A549 (cell line): Measurements from ENCODE around the gene CACNA1C.

Experiments used
- EP300 ChIP-seq, 2 experiments: fragments of >200 bp; sonication (Bioruptor Twin); formaldehyde crosslinking; IDR thresholded peaks; 2 replicates in 1 of 2; 3 replicates in 1 of 2; pipeline ENCODE4 v1.6.1; 2016 to 2017
- FOSL2 ChIP-seq, 2 experiments: fragments of 450-650 bp in 1 of 2; fragments of >200 bp in 1 of 2; sonication (Bioruptor Twin) in 1 of 2; formaldehyde crosslinking; IDR thresholded peaks; 2 replicates each; pipeline versions ENCODE4 v1.5.0 to v1.6.1; 2016 to 2020; ENCODE audit warnings: mild to moderate bottlenecking in 1 of 2, moderate library complexity in 1 of 2
- HOXA7 ChIP-seq: fragments of 250-450 bp; sonication (Bioruptor Pico); IDR thresholded peaks from 2 replicates; pipeline ENCODE4 v1.5.0; 2020; ENCODE audit warnings: mild to moderate bottlenecking, moderate library complexity
- KDM1A ChIP-seq: fragments of 200-600 bp; sonication (generic); IDR thresholded peaks from 2 replicates; pipeline ENCODE4 v1.6.1; 2016; ENCODE audit warnings: low read depth, mild to moderate bottlenecking
- MAFK ChIP-seq: fragments of 450-650 bp; IDR thresholded peaks from 2 replicates; pipeline ENCODE4 v1.6.1; 2014; ENCODE audit not compliant: partially characterized antibody
- POLR2A ChIP-seq: IDR thresholded peaks from 2 replicates; pipeline ENCODE4 v1.6.1; 2012; ENCODE audit warnings: mild to moderate bottlenecking, low read length
- RCOR1 ChIP-seq: fragments of 150-350 bp; IDR thresholded peaks from 2 replicates; pipeline ENCODE4 v1.6.1; 2014; ENCODE audit warnings: antibody characterized with exemption, low read length, low read depth
- TF ChIP-seq, protein P1 (sequence below): fragments of >200 bp; sonication (Bioruptor Twin); formaldehyde crosslinking; IDR thresholded peaks from 3 replicates; pipeline ENCODE4 v1.5.1; 2016
- TF ChIP-seq, protein P2 (sequence below): IDR thresholded peaks from 2 replicates; pipeline ENCODE4 v1.6.1; 2012
- TF ChIP-seq, protein P3 (sequence below): fragments of 200-600 bp; sonication (generic); IDR thresholded peaks from 2 replicates; pipeline ENCODE4 v1.6.1; 2016; ENCODE audit warnings: antibody characterized with exemption, mild to moderate bottlenecking, moderate library complexity
- TF ChIP-seq, protein P4 (sequence below): IDR thresholded peaks from 2 replicates; pipeline ENCODE4 v1.6.1; 2012; ENCODE audit warnings: low read depth, borderline replicate concordance

DNA sequence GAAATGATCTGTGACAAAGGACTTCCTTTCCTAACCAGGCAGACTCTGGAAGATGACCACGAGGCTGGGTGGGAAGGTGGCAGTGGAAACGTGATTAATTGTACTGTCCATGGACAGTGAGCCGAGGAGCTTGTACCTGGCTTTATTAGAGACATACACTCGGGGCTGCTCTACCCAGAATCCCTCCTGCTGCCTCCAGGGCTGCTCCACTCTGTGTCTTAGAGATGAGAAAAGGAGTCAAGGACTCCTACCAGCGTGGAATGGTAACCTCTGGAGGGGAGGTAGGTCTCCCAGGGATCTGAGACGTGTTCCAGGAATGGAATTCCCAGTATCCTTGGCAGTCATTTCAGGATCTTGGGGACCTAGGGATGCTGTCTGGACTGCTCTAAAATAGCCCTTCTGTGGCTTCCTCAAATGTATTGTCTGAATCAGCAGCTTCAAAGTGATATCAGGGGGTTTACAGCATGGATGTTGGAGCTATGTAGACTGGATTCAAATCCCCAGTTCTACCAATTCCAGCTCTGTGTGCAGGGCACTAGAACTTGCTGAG, 237.8 kb downstream of the CACNA1C start:
- TF ChIP-seq, protein P1, sequence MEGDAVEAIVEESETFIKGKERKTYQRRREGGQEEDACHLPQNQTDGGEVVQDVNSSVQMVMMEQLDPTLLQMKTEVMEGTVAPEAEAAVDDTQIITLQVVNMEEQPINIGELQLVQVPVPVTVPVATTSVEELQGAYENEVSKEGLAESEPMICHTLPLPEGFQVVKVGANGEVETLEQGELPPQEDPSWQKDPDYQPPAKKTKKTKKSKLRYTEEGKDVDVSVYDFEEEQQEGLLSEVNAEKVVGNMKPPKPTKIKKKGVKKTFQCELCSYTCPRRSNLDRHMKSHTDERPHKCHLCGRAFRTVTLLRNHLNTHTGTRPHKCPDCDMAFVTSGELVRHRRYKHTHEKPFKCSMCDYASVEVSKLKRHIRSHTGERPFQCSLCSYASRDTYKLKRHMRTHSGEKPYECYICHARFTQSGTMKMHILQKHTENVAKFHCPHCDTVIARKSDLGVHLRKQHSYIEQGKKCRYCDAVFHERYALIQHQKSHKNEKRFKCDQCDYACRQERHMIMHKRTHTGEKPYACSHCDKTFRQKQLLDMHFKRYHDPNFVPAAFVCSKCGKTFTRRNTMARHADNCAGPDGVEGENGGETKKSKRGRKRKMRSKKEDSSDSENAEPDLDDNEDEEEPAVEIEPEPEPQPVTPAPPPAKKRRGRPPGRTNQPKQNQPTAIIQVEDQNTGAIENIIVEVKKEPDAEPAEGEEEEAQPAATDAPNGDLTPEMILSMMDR, result no peak
- TF ChIP-seq, protein P2, sequence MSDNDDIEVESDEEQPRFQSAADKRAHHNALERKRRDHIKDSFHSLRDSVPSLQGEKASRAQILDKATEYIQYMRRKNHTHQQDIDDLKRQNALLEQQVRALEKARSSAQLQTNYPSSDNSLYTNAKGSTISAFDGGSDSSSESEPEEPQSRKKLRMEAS, result no peak
- TF ChIP-seq KDM1A (no peak), POLR2A (no peak), RCOR1 (no peak), MAFK (no peak), EP300 (IDR thresholded peaks at IDR 0.05) (no peak), FOSL2 (IDR thresholded peaks at IDR 0.05) (no peak), FOSL2 (CRISPR knock-in tag; IDR thresholded peaks at IDR 0.05) (no peak), HOXA7 (CRISPR knock-in tag) (no peak)
- TF ChIP-seq, protein P3, sequence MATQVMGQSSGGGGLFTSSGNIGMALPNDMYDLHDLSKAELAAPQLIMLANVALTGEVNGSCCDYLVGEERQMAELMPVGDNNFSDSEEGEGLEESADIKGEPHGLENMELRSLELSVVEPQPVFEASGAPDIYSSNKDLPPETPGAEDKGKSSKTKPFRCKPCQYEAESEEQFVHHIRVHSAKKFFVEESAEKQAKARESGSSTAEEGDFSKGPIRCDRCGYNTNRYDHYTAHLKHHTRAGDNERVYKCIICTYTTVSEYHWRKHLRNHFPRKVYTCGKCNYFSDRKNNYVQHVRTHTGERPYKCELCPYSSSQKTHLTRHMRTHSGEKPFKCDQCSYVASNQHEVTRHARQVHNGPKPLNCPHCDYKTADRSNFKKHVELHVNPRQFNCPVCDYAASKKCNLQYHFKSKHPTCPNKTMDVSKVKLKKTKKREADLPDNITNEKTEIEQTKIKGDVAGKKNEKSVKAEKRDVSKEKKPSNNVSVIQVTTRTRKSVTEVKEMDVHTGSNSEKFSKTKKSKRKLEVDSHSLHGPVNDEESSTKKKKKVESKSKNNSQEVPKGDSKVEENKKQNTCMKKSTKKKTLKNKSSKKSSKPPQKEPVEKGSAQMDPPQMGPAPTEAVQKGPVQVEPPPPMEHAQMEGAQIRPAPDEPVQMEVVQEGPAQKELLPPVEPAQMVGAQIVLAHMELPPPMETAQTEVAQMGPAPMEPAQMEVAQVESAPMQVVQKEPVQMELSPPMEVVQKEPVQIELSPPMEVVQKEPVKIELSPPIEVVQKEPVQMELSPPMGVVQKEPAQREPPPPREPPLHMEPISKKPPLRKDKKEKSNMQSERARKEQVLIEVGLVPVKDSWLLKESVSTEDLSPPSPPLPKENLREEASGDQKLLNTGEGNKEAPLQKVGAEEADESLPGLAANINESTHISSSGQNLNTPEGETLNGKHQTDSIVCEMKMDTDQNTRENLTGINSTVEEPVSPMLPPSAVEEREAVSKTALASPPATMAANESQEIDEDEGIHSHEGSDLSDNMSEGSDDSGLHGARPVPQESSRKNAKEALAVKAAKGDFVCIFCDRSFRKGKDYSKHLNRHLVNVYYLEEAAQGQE, result no peak
- TF ChIP-seq, protein P4, sequence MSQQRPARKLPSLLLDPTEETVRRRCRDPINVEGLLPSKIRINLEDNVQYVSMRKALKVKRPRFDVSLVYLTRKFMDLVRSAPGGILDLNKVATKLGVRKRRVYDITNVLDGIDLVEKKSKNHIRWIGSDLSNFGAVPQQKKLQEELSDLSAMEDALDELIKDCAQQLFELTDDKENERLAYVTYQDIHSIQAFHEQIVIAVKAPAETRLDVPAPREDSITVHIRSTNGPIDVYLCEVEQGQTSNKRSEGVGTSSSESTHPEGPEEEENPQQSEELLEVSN, result no peak
